WTC11 (cell line): ENCODE results near the gene GGCX. TPM values are rescaled to one million over a fixed set of nuclear protein-coding genes. Genes with fewer than 3 reads are reported as not detected.

ENCODE experiments used
- ATAC-seq: fragments of 200-7000 bp; cut with Tn5 transposase; 2 replicates; pipeline ENCODE4 v1.10.0; 2021; ENCODE audit warnings: mild to moderate bottlenecking, moderate library complexity
- CTCF ChIA-PET: fragments of 300-600 bp; sonication (Branson Sonifier 250); formaldehyde crosslinking; loops from one replicate; lab custom pipeline; 2021; ENCODE audit warnings: antibody characterized with exemption; lab: Charles Lee
- POLR2A ChIA-PET: fragments of 350-600 bp; sonication (Branson Sonifier 250); formaldehyde crosslinking; loops from one replicate; lab custom pipeline; 2021; ENCODE audit warnings: antibody characterized with exemption; lab: Charles Lee
- DNase-seq: peaks from one replicate; pipeline ENCODE4 v3.0.0; 2021; ENCODE audit warnings: low spot score
- H3K27ac Mint-ChIP-seq: 2 replicates; pipeline ENCODE4 v1.8.0; 2021; ENCODE audit warnings: mixed read lengths
- H3K27me3 Mint-ChIP-seq: 2 replicates; pipeline ENCODE4 v1.8.0; 2021; ENCODE audit warnings: low read depth, mild to moderate bottlenecking, moderate library complexity, mixed read lengths
- H3K36me3 Mint-ChIP-seq: 2 replicates; pipeline ENCODE4 v1.8.0; 2021; ENCODE audit warnings: mixed read lengths
- H3K4me1 Mint-ChIP-seq: 2 replicates; pipeline ENCODE4 v1.8.0; 2022; ENCODE audit warnings: mixed read lengths
- H3K4me3 Mint-ChIP-seq: 2 replicates; pipeline ENCODE4 v1.8.0; 2021; ENCODE audit warnings: mild to moderate bottlenecking, moderate library complexity, mixed read lengths
- H3K9me3 Mint-ChIP-seq: 2 replicates; pipeline ENCODE4 v1.8.0; 2021; ENCODE audit warnings: mixed read lengths
- ATF2 ChIP-seq: sonication (generic); formaldehyde crosslinking; IDR thresholded peaks from 2 replicates; pipeline ENCODE4 v1.8.1; 2022; ENCODE audit warnings: low read depth, missing genetic modification reagents, borderline replicate concordance
- ATF3 ChIP-seq: sonication (generic); formaldehyde crosslinking; conservative IDR thresholded peaks from 2 replicates; pipeline ENCODE4 v1.8.1; 2022; ENCODE audit warnings: mild to moderate bottlenecking, missing genetic modification reagents
- CBFB ChIP-seq: sonication (generic); formaldehyde crosslinking; IDR thresholded peaks from 2 replicates; pipeline ENCODE4 v1.8.1; 2022; ENCODE audit warnings: mild to moderate bottlenecking, low read depth, missing genetic modification reagents
- CREM ChIP-seq: sonication (generic); formaldehyde crosslinking; IDR thresholded peaks from 2 replicates; pipeline ENCODE4 v1.8.1; 2022; ENCODE audit warnings: mild to moderate bottlenecking, missing genetic modification reagents, moderate library complexity
- ESRRA ChIP-seq: sonication (generic); formaldehyde crosslinking; IDR thresholded peaks from 2 replicates; pipeline ENCODE4 v1.8.1; 2022; ENCODE audit warnings: mild to moderate bottlenecking, missing genetic modification reagents, borderline replicate concordance
- ETV6 ChIP-seq: sonication (generic); formaldehyde crosslinking; IDR thresholded peaks from 2 replicates; pipeline ENCODE4 v1.8.1; 2022; ENCODE audit warnings: mild to moderate bottlenecking, missing genetic modification reagents
- HMGA2 ChIP-seq: fragments of 250-450 bp; sonication (Bioruptor Pico); IDR thresholded peaks from 2 replicates; pipeline ENCODE4 v1.4.0; 2021; ENCODE audit warnings: mild to moderate bottlenecking, moderate library complexity
- KAT7 ChIP-seq: sonication (generic); formaldehyde crosslinking; IDR thresholded peaks from 2 replicates; pipeline ENCODE4 v1.8.1; 2023; ENCODE audit warnings: missing genetic modification reagents, mild to moderate bottlenecking, borderline replicate concordance
- NFE2L1 ChIP-seq: sonication (generic); formaldehyde crosslinking; IDR thresholded peaks from 2 replicates; pipeline ENCODE4 v1.8.1; 2023; ENCODE audit warnings: missing genetic modification reagents
- SMAD3 ChIP-seq: sonication (generic); formaldehyde crosslinking; IDR thresholded peaks from 2 replicates; pipeline ENCODE4 v1.8.0; 2022; ENCODE audit warnings: missing genetic modification reagents, mild to moderate bottlenecking, borderline replicate concordance
- ZNF138 ChIP-seq: sonication (generic); formaldehyde crosslinking; conservative IDR thresholded peaks from 2 replicates; pipeline ENCODE4 v1.8.1; 2022; ENCODE audit warnings: mild to moderate bottlenecking, moderate library complexity, missing genetic modification reagents
- ZNF281 ChIP-seq: sonication (generic); formaldehyde crosslinking; IDR thresholded peaks from 2 replicates; pipeline ENCODE4 v1.8.0; 2023; ENCODE audit warnings: mild to moderate bottlenecking, missing genetic modification reagents
- ZNF425 ChIP-seq: fragments of 250-450 bp; sonication (Bioruptor Pico); conservative IDR thresholded peaks from 2 replicates; pipeline ENCODE4 v1.9.0; 2021; ENCODE audit warnings: mild to moderate bottlenecking
- ZNF671 ChIP-seq: fragments of 250-450 bp; sonication (Bioruptor Pico); IDR thresholded peaks from 2 replicates; pipeline ENCODE4 v1.8.0; 2021; ENCODE audit warnings: mild to moderate bottlenecking
- total RNA-seq: library from RNA; stranded (reverse); gene quantifications from 3 replicates; pipeline ENCODE4 v1.2.3, GENCODE V29; 2021
- TF ChIP-seq, protein P1 (sequence below): sonication (generic); formaldehyde crosslinking; IDR thresholded peaks from 2 replicates; pipeline ENCODE4 v1.8.1; 2023; ENCODE audit warnings: mild to moderate bottlenecking, missing genetic modification reagents, moderate library complexity
- TF ChIP-seq, protein P2 (sequence below): sonication (generic); formaldehyde crosslinking; IDR thresholded peaks from 2 replicates; pipeline ENCODE4 v1.8.0; 2023; ENCODE audit warnings: missing genetic modification reagents
- TF ChIP-seq, protein P3 (sequence below): sonication (generic); formaldehyde crosslinking; IDR thresholded peaks from 2 replicates; pipeline ENCODE4 v1.8.1; 2023; ENCODE audit warnings: mild to moderate bottlenecking, missing genetic modification reagents, moderate library complexity
- TF ChIP-seq, protein P4 (sequence below): sonication (generic); formaldehyde crosslinking; IDR thresholded peaks from 2 replicates; pipeline ENCODE4 v1.8.1; 2023; ENCODE audit warnings: mild to moderate bottlenecking, moderate library complexity, missing genetic modification reagents
- TF ChIP-seq, protein P5 (sequence below): sonication (generic); formaldehyde crosslinking; IDR thresholded peaks from 2 replicates; pipeline ENCODE4 v1.8.1; 2022; ENCODE audit warnings: mild to moderate bottlenecking, missing genetic modification reagents, moderate library complexity, borderline replicate concordance

GGCX gene
- total RNA-seq, 1 experiment from 2014 or later = 40.9 TPM

- TF ChIP-seq HMGA2 = no peak
- TF ChIP-seq, protein P1, sequence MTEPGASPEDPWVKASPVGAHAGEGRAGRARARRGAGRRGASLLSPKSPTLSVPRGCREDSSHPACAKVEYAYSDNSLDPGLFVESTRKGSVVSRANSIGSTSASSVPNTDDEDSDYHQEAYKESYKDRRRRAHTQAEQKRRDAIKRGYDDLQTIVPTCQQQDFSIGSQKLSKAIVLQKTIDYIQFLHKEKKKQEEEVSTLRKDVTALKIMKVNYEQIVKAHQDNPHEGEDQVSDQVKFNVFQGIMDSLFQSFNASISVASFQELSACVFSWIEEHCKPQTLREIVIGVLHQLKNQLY (CRISPR knock-in tag) = no peak
- TF ChIP-seq ZNF138 = no peak
- TF ChIP-seq, protein P2, sequence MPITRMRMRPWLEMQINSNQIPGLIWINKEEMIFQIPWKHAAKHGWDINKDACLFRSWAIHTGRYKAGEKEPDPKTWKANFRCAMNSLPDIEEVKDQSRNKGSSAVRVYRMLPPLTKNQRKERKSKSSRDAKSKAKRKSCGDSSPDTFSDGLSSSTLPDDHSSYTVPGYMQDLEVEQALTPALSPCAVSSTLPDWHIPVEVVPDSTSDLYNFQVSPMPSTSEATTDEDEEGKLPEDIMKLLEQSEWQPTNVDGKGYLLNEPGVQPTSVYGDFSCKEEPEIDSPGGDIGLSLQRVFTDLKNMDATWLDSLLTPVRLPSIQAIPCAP (CRISPR knock-in tag) = no peak
- TF ChIP-seq ZNF671 = no peak
- TF ChIP-seq, protein P3, sequence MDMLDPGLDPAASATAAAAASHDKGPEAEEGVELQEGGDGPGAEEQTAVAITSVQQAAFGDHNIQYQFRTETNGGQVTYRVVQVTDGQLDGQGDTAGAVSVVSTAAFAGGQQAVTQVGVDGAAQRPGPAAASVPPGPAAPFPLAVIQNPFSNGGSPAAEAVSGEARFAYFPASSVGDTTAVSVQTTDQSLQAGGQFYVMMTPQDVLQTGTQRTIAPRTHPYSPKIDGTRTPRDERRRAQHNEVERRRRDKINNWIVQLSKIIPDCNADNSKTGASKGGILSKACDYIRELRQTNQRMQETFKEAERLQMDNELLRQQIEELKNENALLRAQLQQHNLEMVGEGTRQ (CRISPR knock-in tag) = no peak
- no peak for TF ChIP-seq ESRRA (CRISPR knock-in tag)
- TF ChIP-seq CBFB (CRISPR knock-in tag) = no peak
Observed at GRCh38 chr2:85583667-85584353, 22.5 kb upstream of the GGCX start (continued).

DNA sequence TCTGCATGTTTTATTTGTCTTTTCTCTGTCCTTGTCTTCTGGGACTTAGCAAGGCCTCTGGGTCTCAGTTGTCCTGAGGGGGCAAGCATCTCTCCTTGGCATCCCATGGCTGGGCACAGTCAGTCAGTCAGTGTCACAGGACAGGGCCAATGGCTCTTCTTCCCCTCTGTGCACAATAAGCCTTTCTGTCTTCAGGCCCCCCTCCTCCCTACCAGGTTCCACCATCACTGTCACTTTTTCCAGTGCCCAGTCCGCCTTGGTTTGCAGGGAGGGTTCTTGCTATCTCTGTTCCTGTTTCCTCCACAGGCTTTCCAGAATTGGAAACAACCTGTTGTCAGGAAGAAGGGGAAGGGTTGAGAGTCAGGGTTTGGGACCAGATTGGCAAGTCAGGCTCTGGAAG, 21.2 kb upstream of the GGCX start:
- H3K4me1 Mint-ChIP-seq = peaks cover 38% of the 10 kb centered on the region
- H3K27ac Mint-ChIP-seq = no peak overlapping the region
- no peak overlapping the region for H3K4me3 Mint-ChIP-seq
- DNase-seq (no peak), ATAC-seq (no peak)
- no peaks in the 10 kb centered on the region for H3K9me3 Mint-ChIP-seq
- 0 out of 2 replicates have a peak, but pooled peaks cover 3% of the 10 kb centered on the region for H3K36me3 Mint-ChIP-seq
- ChIA-PET POLR2A (no interaction called here), CTCF (no interaction called here)
- peaks cover 36% of the 10 kb centered on the region for H3K27me3 Mint-ChIP-seq
- no peak for TF ChIP-seq CREM (CRISPR knock-in tag)
- TF ChIP-seq ZNF281 (CRISPR knock-in tag) = no peak
- TF ChIP-seq, protein P4, sequence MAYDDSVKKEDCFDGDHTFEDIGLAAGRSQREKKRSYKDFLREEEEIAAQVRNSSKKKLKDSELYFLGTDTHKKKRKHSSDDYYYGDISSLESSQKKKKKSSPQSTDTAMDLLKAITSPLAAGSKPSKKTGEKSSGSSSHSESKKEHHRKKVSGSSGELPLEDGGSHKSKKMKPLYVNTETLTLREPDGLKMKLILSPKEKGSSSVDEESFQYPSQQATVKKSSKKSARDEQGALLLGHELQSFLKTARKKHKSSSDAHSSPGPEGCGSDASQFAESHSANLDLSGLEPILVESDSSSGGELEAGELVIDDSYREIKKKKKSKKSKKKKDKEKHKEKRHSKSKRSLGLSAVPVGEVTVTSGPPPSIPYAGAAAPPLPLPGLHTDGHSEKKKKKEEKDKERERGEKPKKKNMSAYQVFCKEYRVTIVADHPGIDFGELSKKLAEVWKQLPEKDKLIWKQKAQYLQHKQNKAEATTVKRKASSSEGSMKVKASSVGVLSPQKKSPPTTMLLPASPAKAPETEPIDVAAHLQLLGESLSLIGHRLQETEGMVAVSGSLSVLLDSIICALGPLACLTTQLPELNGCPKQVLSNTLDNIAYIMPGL (CRISPR knock-in tag) = no peak
- TF ChIP-seq NFE2L1 = no peak
- TF ChIP-seq ATF2 (CRISPR knock-in tag) = no peak
- no peak for TF ChIP-seq ATF3 (CRISPR knock-in tag)
- TF ChIP-seq ETV6 (CRISPR knock-in tag) = no peak
- TF ChIP-seq SMAD3 (CRISPR knock-in tag) = no peak
- TF ChIP-seq ZNF425 = no peak
- TF ChIP-seq, protein P5, sequence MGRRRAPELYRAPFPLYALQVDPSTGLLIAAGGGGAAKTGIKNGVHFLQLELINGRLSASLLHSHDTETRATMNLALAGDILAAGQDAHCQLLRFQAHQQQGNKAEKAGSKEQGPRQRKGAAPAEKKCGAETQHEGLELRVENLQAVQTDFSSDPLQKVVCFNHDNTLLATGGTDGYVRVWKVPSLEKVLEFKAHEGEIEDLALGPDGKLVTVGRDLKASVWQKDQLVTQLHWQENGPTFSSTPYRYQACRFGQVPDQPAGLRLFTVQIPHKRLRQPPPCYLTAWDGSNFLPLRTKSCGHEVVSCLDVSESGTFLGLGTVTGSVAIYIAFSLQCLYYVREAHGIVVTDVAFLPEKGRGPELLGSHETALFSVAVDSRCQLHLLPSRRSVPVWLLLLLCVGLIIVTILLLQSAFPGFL (CRISPR knock-in tag) = no peak
- TF ChIP-seq KAT7 (CRISPR knock-in tag) = no peak
